HG02623 (cell line): ENCODE results near the gene SZRD1.
A peak's percentile ranks its signal among the peaks of the same experiment; 100 is the strongest.
"Not testable (repeated sequence)": the region's sequence is repeated elsewhere in the genome, so short reads cannot be mapped to it uniquely, and the experiment has no call there.

ENCODE experiments used
- ATAC-seq: cut with Tn5 transposase; IDR thresholded peaks from one replicate; pipeline ENCODE4 v1.9.1; 2021; ENCODE audit warnings: moderate library complexity; ENCODE audit not compliant: unreplicated experiment

The SZRD1 gene, protein sequence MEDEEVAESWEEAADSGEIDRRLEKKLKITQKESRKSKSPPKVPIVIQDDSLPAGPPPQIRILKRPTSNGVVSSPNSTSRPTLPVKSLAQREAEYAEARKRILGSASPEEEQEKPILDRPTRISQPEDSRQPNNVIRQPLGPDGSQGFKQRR

GRCh38 chr1:16366722-16367257, at the start of gene SZRD1:
Gene SZRD1, plus strand, starts transcription at chr1:16367242. Its CDS starts 16 bp downstream, at chr1:16367258.
- peak; percentile 70 for ATAC-seq

DNA sequence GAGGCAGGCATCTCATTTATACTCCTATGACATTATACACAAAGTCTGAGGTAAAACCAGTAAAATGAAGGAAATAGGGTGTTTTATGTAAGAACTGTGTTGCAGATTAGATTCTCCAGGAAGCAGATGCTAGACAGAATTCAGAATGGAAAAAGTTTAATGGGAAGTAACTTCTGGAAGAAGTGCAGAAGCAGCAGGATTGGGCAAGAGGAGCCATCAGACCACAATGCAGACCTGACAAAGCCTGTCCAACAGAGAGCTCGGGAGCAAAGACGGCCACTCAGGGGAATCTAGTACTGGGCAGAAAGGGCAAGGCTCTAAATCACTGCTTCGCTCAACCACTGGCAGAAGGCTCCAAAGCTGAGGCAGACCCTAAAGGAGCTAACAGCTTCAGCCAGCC, 48.5 kb upstream of the SZRD1 start:
- no peak for ATAC-seq

DNA sequence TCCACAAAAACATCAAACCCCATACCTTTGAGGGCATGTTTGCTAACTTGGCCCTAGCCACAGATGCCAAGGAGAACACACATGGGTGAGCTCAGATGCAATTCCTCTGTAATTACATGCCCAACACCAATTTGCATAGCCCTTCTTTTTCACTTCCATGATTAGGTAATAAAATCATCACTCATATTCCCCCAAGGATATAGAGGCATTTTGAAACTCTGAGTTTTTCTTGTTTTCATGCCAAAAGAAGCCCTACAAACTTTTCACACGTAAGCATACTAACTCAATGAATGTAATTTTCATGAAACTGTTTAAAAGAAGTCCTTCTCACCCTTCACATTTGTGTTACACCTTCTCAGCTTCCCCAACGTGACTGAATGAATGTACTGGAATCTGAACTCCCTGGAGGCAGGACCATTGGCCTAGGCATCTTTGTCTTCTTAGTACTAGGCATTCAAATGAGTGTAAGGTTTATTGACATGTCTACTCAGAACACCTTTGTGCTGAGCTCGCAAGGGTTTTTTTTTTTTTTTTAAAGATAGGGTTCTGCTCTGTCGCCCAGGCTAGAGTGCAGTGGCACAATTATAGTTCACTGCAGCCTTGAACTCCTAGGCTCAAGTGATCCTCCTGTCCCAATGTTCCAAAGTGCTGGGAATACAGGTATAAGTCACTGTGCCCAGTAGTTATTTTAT, 45.7 kb upstream of the SZRD1 start:
- ATAC-seq, result no peak

DNA sequence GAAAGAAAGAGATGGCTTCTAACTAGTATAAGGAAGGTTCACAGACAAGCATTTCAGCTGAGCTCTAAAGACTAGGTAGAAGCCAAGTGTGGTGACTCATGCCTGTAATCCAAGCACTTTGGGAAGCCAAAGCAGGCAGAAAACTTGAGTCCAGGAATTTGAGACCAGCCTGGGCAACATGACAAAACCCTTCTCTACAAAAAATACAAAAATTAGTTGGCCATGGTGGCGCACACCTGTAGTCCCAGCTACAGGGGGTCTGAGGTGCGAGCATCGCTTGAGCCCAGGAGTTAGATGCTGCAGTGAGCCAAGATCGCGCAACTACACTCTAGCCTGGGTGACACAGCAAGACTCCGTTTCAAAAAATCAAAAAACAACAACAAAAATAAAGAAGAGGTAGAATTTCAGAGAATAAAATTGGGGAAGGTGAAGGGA, 42.6 kb upstream of the SZRD1 start:
- no peak for ATAC-seq

GRCh38 chr1:16326833-16327404, 40.1 kb upstream of the SZRD1 start:
- ATAC-seq, result no peak

DNA sequence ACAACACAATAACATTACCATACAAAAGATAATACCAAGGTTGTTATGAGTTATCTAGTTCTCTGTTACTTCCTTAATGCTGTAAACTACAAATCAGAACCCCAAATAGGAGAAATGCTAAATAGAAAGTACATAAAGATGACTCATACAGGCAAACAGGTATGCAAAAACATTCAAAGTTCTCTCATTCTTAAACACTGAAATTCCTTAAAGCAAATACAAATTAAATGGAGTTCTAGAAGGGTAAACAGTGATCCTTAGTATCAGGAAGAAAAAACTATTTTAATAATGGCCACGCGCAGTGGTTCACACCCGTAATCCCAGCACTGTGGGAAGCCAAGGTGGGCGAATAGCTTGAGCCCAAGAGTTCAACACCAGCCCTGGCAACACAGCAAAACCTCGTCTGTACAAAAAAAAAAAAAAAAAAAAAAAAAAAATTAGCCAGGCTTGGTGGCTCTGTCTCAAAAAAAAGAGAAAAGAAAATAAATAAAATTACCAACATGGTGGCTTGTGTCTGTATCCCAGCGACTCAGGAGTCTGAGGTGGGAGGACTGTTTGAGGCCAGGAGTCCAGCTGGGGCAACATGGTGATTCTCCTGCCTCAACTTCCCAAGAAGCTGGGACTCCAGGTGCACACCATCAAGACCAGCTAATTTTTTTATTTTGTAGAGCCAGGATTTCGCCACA, 32.2 kb upstream of the SZRD1 start:
- no peak for ATAC-seq

DNA sequence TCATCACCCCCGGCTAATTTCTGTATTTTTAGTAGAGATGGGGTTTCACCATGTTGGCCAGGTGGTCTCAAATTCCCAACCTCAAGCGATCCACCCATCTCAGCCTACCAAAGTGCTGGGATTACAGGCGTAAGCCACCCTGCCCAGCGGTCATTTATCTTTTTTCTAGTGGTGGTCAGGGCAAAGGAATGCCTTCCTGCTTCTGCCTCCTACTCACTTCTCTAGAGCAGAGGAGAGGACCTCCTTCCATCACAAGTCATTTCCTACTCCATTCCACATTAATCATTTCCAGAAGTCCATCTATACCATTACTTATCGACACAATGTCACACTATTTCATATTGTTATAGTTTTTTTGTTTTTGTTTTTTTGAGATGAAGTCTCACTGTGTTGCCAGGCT, 28.1 kb upstream of the SZRD1 start:
- no peak for ATAC-seq

DNA sequence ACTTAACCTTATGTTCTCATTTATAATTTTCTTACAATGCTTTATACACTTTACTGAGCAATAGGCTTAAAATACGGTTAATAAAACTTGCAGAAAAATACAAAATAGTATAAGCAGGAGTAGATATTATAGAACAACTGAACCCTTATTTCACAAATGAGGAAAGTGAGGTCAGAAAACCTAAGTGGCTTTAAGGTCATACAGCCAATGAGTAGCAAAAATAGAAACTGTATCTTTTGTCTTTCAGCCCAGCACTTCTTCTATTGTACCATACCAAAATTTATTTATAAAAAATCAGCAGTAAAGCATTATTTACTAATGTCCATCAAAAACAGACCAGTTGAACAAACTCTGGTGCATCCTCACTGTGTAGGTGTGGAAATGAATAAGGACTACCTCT, 26.4 kb upstream of the SZRD1 start:
- no peak for ATAC-seq

DNA sequence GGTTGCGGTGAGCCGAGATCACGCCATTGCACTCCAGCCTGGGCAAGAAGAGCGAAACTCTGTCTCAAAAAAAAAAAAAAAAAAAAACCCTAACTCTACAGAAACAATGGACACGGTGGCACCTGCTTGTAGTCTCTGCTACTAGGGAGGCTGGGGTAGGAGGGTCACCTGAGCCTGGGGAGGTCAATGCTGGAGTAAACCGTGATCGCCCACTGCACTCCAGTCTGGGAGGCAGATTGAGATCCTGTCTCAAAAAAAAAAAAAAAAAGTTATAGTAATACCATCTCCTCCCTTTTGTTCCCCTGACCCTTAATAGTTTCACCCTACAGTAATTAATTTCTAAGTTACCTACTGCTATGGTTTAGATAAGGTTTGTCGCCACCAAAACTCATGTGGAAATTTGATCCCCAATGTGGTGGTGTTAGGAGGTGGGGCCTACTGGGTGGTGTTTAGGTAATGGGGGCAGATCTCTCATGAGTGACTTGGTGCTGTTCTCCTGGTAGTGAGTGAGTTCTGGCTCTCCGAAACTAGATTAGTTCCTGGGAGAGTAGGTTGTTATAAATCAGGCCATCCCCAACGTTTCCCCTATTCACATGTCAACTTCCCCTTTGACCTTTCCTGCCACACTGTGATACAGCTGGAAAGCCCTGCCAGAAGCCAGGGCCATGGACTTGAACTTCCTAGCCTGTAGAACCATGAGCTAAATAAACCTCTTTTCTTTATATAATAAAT, 24.5 kb upstream of the SZRD1 start:
- ATAC-seq, result no peak

DNA sequence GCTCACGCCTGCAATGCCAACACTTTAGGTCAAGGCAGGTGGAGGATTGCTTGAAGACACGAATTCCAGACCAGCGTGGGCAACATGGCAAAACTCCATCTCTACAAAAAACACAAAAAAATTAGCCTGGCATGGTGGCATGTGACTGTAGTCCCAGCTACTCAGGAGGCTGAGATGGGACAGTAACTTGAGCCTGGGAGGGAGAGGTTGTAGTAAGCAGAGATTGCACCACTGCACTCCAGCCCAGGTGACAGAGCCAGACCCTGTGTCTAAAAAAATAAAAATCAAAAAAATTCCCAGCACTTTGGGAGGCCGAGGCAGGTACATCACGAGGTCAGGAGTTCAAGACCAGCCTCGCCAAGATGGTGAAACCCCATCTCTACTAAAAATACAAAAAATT, 23.8 kb upstream of the SZRD1 start:
- not testable (repeated sequence) for ATAC-seq

DNA sequence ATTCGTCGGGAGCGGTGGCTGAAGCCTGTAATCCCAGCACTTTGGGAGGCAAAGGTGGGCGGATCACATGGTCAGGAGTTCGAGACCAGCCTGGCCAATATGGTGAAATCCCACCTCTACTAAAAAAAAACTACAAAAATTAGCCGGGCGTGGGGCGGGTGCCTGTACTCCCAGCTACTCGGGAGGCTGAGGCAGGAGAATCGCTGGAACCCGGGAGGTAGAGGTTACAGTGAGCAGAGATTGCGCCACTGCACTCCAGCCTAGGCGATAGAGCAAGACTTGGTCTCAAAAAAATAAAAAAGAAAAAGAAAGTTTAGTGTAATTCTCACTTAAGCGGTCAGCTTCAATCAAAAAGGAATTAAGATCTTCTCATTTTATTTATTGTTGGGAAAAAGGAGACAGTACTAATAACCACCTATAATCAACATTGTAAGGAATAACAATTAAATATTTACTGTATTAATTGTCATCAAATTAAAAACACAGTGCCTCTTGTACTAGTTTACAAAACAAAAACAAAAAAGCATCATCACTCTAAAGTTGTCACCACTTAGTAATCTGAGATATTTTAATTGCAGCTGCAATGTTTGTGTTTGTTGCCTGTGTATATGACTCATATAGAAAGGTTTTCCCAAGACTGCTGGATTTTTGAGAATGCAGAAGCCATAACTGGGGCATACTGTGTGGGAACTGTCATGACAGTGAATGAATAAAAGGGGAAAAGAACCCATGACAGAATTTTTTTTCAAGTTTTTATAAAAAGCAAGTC, 18.4 kb upstream of the SZRD1 start:
- ATAC-seq, result no peak

DNA sequence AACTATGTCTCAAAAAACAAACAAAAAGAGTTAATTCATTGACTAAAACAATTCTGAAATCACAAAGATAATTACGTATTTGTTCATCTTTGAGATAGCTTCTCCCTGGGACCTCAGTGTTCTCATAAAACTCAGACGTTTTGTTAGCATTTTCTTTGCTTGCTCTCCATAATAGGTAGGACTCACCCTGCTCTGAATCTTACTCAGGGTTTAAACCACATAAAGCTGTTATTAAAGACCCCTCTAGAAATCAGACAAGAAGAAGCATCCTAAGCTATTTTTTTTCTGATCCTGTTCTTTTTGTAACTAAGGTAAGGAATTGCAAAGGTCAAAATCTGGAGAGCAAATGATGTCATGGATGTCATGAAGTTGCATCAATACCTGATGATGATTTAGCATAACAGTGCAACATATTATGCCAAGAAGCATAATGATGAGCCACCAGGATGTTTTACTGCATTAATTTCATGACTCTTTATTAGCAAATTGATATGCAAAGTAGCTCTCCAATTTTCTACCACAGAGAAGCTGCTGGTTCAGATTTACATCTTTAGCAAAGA, 17.1 kb upstream of the SZRD1 start:
- ATAC-seq, result no peak

- no peak for ATAC-seq
Measured at GRCh38 chr1:16351456-16351993, 15.5 kb upstream of the SZRD1 start.

- peak; percentile 93 for ATAC-seq
Measured at GRCh38 chr1:16351994-16352841, 14.8 kb upstream of the SZRD1 start, which contains the start of gene FBXO42. Gene FBXO42, minus strand, starts transcription at chr1:16352480. Its CDS starts 37,062 bp downstream, at chr1:16315418.

- ATAC-seq, result no peak
Measured at GRCh38 chr1:16352842-16353535, 14.1 kb upstream of the SZRD1 start.

- no peak for ATAC-seq
Measured at GRCh38 chr1:16354619-16355018, 12.4 kb upstream of the SZRD1 start.

DNA sequence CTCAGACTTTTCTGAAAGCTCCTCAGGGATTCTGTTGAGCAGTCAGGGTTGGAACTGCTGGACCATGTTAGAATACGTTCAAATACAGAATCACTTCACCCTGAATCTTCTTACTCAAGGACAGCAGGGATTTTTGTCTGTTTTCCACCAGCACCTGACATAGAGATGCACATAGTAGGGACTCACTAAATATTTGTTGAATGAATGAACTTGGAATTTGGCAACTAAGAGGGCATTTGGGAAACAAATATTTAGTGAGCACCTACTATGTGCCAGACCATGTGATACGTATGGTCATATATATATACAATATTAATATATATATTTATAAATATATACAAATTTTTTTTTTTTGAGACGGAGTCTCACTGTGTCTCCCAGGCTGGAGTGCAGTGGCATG, 10.2 kb upstream of the SZRD1 start:
- ATAC-seq, result no peak

- not testable (repeated sequence) for ATAC-seq
Measured at GRCh38 chr1:16365146-16365498, 1.9 kb upstream of the SZRD1 start.
